Stimulated activated CD8-positive, alpha-beta memory T cell treated with anti-CD3 and anti-CD28 coated beads, Interleukin-7, amount 100 ng/mL, for 4 hours (primary cell): Measurements from ENCODE around the gene CEP135.
"Not testable (repeated sequence)": the region's sequence is repeated elsewhere in the genome, so short reads cannot be mapped to it uniquely, and the experiment has no call there.

Experiments used
- DNase-seq, 2 donors: peaks; one replicate each; pipeline ENCODE4 v3.0.0-alpha.2; 2020; ENCODE audit warnings: low read depth in 2 of 2

The CEP135 gene, protein sequence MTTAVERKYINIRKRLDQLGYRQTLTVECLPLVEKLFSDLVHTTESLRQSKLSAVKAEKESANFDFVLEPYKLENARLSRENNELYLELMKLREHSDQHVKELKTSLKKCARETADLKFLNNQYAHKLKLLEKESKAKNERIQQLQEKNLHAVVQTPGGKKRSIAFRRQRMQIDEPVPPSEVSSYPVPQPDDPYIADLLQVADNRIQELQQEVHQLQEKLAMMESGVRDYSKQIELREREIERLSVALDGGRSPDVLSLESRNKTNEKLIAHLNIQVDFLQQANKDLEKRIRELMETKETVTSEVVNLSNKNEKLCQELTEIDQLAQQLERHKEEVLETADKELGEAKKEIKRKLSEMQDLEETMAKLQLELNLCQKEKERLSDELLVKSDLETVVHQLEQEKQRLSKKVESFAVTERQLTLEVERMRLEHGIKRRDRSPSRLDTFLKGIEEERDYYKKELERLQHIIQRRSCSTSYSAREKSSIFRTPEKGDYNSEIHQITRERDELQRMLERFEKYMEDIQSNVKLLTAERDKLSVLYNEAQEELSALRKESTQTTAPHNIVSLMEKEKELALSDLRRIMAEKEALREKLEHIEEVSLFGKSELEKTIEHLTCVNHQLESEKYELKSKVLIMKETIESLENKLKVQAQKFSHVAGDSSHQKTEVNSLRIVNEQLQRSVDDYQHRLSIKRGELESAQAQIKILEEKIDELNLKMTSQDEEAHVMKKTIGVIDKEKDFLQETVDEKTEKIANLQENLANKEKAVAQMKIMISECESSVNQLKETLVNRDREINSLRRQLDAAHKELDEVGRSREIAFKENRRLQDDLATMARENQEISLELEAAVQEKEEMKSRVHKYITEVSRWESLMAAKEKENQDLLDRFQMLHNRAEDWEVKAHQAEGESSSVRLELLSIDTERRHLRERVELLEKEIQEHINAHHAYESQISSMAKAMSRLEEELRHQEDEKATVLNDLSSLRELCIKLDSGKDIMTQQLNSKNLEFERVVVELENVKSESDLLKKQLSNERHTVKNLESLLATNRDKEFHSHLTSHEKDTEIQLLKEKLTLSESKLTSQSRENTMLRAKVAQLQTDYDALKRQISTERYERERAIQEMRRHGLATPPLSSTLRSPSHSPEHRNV

DNA sequence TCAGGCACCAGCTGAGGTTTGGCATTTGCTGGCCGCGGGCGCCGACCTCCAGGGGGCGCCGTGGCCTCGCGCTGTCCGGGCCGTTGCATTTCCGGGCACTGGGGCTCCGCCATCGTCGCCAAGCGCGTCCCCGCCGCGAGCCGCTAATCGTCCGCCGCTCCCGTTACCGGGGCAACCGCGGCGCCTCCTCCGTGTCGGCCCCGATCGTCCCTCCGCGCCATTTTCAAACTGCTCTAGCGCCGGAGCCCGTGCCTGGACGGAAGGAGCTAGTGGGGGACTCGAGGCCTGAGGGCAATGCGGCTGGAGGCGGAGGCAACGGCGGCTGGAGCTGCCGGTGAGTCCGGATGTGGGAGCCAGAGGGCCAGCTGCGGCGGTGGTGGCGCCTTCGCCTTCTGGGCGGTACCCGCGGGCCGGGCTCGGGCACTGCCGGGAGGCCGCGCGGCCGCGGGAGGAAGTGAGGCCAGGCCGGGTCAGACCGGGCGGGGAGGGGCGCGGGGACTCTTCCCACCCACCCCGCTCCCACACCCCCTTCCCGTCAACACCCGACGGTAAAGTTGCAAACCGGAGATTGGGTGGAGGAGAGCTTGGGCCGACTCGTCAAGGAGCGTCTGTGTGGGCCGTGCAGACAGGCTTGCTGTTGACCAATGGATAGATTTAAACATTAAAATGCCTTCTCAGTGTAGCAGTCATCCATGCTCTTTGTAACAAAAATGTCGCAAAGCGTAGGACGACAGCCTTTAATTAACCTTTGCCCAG, at the start of gene CEP135:
CEP135 (plus strand) TSS at position 220 of the 756 bp plus-strand sequence. CDS start 3,186 bp downstream, outside the sequence.
- peak; percentile 73 to 91 for DNase-seq

DNA sequence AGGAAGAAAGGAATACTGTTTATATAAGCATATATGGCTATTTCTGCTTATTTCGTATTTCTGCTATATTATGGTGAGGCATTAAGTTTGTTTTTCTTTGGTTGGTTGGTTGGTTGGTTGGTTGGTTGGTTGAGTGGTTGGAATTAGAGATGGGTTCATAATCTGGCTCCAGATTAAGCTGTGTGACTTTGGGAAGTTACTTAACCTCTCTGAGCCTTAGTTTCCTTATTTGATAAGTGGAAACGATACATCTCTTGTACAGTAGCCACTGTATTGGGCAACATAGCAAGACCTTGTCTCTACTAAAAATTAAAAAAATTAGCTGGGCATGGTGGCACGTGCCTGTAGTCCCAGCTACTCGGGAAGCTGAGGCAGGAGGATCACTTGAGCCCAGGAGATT, 46.1 kb upstream of the CEP135 start:
- DNase-seq, result no peak

DNA sequence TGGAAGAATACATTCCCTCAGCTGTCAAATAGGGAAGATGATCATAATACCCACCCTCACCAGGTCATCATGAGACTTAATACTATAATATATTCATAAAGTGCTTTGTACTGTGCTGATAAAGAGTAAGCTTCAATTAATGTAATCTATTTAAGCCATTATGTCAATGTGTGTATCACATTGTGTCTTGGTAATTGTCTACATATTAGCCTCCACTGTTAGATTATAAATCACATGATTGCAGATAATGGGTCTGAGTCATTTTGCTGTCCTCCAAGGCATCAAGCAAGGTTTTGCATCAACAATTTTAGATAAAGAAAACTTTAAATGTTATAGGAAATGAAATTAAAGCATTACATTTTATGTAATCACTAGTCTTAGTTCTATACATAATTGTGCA, 45.2 kb upstream of the CEP135 start:
- DNase-seq, result no peak

DNA sequence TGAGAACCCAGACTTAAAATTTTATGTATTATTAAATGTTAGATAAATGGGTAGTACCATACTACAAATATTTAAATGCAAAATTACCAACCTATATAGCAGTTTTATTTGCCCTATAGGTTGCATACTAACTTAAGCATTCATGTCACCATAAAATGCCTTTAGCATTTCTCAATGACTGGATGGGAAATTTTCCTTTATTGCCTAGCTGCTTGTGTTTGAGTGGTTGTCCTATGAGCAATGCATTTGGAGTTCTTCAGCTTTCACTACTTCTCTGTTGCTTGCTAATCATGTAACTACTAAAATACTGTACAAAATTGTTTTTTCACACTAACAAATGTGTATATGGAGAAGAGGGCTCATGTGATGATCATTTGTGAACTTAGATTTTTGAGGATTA, 44.2 kb upstream of the CEP135 start:
- DNase-seq, result no peak

DNA sequence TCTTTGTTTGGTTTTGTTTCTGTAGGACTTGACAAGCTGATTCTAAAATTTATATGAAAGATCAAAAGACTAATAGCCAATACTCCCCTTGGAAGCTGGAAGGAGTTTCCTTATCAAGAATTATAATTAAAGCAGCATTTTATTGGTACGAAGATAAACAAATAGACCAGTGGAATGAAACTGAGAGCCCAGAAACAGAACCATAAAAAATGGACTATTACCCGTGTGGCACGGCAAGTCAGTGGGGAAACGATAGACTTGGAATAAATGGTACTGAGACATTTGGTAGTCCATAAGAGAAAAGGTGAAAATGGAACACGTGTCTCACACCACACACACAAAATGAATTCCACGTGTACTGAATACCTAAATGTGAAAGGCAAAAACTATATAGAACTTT, 42.4 kb upstream of the CEP135 start:
- DNase-seq, result no peak

DNA sequence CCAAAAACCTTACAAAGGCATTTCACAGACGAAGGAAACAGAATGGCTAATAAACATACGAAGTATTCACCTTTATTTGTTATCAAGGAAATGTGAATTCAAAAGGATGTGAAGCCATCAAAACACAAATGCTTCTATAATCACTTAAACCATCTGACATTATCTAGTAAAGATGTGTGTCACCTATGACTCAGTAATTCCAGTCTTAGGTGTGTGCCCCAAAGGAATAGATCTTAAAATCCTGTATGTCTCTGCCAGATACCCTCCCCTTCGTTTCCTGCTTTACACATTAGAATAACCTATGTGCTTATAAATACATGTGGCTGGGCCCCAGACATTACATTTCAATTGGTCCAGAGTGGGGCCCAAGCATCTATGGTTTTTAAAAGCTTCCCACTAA, 41.8 kb upstream of the CEP135 start:
- no peak for DNase-seq

DNA sequence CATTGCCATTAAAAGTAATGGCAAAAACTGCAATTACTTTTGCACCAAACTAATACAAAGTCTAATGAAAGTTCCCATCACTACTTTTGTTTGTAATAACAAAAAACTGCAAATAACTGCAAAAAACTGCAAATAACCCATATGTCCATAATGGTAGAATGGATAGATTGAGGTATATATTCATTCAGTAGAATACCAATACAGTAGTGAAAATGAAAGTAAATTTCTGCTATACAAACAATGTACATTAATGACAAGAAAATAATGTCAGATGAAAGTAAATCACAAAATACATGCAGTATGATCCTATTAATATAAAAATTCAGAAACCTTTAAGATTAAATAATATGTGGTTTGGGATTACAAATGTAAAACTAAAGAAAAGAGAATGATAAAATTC, 41.3 kb upstream of the CEP135 start:
- DNase-seq, result no peak

DNA sequence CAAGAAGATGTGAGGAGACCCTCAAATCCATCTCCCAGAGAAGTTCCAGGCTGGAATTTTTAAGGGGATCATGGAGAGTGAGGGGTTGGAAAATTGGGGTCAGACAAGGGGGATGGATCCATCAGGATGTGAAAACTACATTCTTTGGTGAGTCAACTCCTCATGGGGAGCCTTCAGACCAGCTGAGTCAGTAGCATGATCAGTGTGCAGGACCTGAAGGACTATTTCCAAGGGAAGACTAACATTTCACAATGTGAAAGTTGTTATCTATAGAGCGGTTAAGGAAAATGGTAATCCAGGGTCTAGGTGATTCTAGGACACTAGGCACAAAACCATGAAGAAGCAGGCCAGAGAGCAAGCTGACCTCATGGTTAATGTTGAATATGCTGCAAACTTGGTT, 38.6 kb upstream of the CEP135 start:
- no peak for DNase-seq

DNA sequence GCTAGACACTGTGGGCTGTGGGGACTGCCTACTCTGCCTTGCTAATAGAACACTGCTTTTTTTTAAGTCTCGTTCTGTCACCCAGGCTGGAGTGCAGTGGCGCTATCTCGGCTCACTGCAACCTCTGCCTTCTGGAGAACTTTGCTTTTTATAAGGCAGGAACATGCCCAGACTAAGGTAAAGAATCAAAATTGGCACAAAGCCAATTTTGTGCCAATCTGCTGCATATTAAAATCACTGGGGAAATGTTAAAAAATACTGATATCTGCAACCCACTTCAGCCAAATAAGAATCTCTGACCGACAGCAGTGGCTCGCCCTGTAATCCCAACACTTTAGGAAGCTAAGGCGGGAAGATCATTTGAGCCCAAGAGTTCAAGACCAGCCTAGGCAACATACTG, 36.5 kb upstream of the CEP135 start:
- DNase-seq, result no peak

DNA sequence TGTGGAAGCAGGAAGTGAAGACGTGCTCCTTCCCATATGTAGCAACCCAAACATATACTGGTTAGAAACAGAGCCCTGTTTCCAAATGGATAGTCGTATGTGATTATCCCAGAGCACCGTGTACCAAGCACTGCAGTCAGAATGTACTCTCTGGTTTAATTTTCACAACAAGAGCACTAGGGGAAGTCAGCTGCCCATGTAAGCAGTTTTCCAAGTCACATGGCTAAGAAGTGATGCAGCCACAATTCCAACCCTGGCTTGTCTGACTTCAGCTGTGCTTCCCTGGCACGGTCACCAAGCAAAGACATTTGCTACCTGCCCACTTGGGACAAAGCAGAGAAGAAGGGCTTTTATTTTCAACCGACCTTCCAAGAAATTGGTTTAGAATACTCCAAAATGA, 28.2 kb upstream of the CEP135 start:
- DNase-seq, result no peak

DNA sequence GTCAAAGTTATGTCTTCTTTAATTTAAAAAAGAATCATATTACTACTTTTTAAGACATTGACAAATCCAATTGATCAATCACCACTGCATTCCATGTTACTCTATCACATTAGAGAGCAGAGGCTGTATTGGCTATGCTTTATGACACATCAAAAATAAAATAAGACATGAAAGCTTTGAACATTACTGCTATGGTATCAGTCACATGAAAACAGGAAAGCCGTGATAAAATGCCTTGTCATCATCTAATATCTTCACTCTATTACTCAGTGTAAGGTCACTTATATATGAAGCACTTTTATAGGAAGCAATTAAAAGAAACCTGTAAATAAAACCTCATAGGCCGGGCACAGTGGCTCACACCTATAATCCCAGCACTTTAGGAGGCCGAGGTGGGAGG, 27.7 kb upstream of the CEP135 start:
- DNase-seq, result no peak

DNA sequence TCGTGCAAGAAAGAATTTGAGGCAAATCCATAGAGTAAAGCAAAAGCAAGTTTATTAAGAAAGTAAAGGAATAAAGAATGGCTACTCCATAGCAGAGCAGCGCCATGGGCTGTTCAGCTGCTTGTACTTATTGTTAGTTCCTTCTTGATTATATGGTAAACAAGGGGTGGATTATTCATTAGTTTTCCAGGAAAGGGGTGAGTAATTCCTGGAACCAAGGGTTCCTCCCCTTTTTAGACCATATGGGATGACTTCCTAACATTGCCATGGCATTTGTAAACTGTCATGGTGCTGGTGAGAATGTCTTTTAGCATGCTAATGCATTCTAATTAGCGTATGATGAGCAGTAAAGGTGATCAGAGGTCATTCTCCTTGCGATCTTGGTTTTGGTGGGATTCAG, 23.5 kb upstream of the CEP135 start:
- DNase-seq, result no peak

DNA sequence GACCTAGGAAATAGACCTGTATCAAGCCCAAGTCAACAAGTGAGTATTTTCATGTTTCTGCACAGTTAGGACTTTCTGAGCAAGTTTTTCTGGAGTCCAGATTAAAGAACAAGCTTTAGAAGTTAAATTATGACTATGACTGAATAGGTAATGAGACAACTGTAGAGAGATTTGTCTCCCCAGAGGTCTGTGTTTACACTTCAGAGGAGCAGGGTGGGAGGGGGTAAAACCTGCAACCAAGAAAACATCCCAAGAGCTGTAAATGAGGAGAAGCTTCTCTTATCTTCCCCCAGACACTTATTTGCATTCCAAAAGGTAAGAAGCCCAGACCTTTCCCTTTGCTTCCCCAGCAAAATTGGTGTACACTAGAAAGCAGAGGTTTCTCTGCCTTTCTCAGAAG, 22.1 kb upstream of the CEP135 start:
- DNase-seq, result no peak

DNA sequence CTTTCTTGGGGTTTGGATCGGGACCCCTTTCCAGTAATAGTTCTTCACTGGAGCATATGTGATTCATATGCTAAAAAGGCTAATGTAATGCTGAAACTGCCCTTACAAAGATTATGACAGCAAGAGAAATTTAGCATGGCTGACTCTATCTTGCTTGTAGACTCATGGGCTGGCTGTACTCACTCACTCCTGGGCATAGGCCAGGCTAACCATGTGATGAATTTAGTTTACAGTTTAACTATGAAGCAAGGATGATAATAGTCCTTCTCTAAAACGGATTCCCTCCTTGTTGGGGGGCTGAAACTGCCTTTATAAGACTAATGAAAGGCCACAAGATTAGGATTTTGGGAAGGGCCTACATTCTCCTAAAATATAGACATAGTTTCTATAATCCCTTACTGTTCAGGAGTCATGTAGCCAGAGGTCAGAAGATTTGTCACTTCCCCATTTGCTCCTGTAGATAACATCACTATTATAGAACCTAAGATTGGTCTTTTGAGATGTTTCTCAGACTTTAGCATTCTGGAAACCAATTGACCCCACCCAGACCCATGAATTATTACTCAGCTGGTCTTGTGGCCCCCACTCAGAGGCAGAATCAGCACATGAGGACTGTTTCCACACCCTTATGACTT, 20.8 kb upstream of the CEP135 start:
- DNase-seq, result no peak

DNA sequence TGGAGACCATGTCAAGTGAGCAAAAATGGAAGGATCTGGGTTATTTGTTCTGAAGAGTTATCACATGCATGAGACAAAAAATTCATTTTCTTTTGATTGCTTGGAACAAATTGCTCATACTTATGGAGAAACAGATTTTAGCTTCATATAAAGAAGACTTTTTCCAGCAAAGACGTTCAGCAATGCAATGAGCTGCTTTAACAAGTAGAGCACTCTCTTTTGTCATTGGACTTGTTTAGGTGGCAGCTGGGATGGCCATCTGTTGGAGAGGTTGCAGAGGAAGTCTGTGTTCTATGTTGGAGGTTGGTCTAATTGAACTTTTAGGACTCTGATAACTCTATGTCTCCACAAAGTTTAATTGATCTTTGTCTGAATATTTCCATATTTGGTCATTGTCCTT, 19.9 kb upstream of the CEP135 start:
- no peak for DNase-seq

DNA sequence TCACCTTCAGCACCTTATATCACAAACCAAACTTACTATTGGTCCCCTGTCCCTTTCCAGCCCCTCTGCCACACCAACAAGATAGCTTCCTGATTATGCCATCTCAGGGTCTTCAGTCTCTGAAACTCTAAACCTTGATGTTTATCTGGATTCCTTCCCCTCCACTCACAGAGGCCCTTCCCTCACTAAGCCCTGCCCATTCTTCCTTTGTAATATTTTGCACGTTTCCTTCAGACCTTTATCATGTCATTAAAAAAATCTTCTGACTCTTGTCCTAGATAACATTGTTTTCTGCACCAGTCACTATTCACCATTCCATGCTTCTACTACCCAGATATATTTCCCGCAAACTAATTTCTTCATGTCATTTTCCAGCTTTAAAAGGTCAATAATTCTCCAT, 17.7 kb upstream of the CEP135 start:
- no peak for DNase-seq

DNA sequence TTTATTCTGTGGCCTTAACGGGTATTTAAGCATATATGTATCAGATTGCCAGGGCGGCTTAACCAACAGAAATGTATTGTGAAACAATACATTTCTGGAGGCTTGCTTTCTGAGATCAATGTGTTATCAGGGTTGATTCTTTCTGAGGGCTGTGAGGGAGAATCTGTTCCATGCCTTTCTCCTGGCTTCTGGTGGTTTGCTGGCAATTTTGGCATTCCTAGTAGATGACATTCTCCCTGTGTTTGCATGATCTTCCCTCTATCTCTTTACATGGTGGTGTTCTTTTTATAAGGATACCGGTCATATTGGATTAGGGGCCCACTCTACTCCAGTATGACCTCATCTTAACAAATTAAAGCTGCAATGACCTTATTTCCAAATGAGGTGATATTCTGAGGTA, 16.9 kb upstream of the CEP135 start:
- DNase-seq, result no peak

DNA sequence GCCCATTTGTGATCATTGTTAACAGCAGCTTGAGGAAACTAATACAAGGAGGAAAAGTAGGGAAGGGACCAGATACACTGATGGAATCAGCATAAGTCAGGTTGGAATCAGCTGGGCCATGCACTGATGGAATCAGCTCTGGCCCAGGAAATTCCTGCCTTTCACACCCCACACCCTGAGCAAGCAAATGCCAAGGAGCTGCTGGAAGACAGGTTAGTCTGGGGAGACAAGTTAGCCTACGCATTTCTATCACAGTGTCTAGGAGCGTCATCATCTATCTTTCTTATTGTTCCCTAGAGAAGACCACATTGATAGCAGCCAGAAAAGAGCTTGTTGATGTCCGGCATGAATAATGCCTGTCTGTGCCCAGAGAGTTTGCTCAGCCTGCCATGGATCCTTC, 16.2 kb upstream of the CEP135 start:
- DNase-seq, result no peak

DNA sequence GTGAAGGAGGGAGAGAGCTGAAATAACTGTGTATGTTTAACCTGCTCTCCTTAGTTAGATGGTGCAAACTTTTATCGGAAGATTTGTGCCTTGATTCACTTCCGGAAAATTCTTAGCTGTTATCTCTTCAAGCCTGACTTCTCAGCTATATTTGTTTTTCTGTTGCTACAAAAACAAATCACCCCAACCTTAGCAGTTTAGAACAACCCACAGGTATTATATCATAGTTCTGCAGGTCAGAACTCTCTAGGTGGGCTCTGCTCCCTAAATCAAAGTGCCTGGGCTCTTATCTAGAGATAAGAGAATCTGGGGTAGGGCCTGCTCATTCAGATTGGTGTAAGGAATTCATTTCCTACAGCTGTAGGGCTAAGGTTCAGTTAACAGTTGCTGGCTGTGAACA, 15.1 kb upstream of the CEP135 start:
- no peak for DNase-seq

DNA sequence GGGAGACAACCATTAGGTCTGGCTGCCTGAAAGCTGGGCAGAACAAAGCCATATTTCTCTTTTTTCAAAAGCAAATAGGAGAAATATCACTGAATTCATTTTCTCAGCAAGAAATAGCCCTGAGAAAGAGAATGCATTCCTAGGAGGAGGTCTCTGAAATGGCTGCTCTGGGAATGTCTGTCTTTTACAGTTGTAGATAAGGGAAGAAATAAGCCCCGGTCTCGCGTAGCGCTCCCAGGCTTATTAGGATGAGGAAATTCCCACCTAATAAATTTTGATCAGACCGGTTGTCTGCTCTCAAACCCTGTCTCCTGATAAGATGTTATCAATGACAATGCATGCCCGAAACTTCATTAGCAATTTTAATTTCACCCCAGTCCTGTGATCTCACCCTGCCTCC, 12.8 kb upstream of the CEP135 start:
- not testable (repeated sequence) for DNase-seq

DNA sequence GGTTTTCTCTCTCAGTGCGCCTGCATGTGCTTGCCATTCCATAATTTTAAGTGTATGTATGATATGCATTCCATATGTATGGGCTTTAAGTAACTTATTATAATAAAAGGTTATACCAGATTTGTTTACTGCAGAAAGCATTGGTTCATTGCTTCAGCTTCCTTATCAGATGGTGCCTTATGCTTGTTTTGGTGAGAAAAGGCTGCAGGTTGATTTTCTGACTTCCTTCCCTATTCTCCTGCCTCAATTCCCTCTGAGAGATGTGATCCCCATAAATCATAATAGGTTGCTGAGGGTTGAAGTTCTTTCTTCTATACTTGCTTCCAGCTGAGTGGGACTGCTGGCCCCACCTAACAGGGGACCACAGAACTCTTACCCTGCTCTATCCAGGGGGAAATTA, 10.3 kb upstream of the CEP135 start:
- no peak for DNase-seq
